Endothelial cell of umbilical vein (primary cell): Measurements from ENCODE around the gene YAP1. TPM values are rescaled to one million over a fixed set of nuclear protein-coding genes. Genes with fewer than 3 reads are reported as not detected.

Source experiments
- BruUV-seq: library from RNA; stranded (reverse); fragments of 400-500 nt; replicated peaks from 2 replicates; lab custom pipeline; 2021; lab: Mats Ljungman, UMichigan
- CTCF ChIA-PET: fragments of 300-600, 350-600 bp; sonication (Branson Sonifier 250); formaldehyde crosslinking; loops from one replicate; lab custom pipeline; 2021; ENCODE audit warnings: antibody characterized with exemption, inconsistent platforms; lab: Charles Lee
- POLR2A ChIA-PET: fragments of 300-600, 350-600 bp; sonication (Branson Sonifier 250); formaldehyde crosslinking; loops from one replicate; lab custom pipeline; 2021; ENCODE audit warnings: antibody characterized with exemption, inconsistent platforms; lab: Charles Lee
- DNase-seq: peaks from one replicate; pipeline ENCODE4 v3.0.0-alpha.2; 2011; ENCODE audit warnings: low read depth, low spot score
- FAIRE-seq: peaks from 2 replicates; lab custom pipeline; 2011; peaks lifted over from hg19 to GRCh38; lab: Jason Lieb, UNC
- H2AFZ ChIP-seq: 2 replicates; pipeline ENCODE4 v1.6.0; 2012; ENCODE audit warnings: low read depth, low read length, control low read depth, inconsistent platforms
- H3K27ac ChIP-seq: 2 replicates; pipeline ENCODE4 v1.5.1; 2011; ENCODE audit warnings: low read depth, mild to moderate bottlenecking, control low read depth, low read length, moderate library complexity; ENCODE audit not compliant: insufficient read depth
- H3K27me3 ChIP-seq, 2 experiments: 2 replicates each; pipeline versions ENCODE4 v1.6.0 to v1.6.1; 2011; ENCODE audit warnings: low read length in 2 of 2, mixed read lengths in 1 of 2; ENCODE audit not compliant: control insufficient read depth in 2 of 2, insufficient read depth in 2 of 2
- H3K36me3 ChIP-seq, 2 experiments: 2 replicates in 1 of 2; 3 replicates in 1 of 2; pipeline ENCODE4 v1.5.1; 2011; ENCODE audit warnings: low read length in 2 of 2, mild to moderate bottlenecking in 1 of 2, moderate library complexity in 1 of 2; ENCODE audit not compliant: control insufficient read depth in 2 of 2, insufficient read depth in 2 of 2; ENCODE audit errors: extremely low read depth in 1 of 2
- H3K4me1 ChIP-seq: 3 replicates; pipeline ENCODE4 v1.5.1; 2011; ENCODE audit warnings: mild to moderate bottlenecking, low read length; ENCODE audit not compliant: control insufficient read depth, insufficient read depth; ENCODE audit errors: extremely low read depth
- H3K4me2 ChIP-seq: 2 replicates; pipeline ENCODE4 v1.6.1; 2011; ENCODE audit warnings: low read length, control low read depth, mixed read lengths; ENCODE audit not compliant: insufficient read depth
- H3K4me3 ChIP-seq, 3 experiments: fragments of 200-600 bp in 1 of 3; sonication (generic), shearing (Covaris generic) in 1 of 3; replicated peaks in 1 of 3; 2 replicates each; pipeline ENCODE4 v1.5.1; 2011 to 2016; ENCODE audit warnings: control low read depth in 3 of 3, low read length in 3 of 3, mild to moderate bottlenecking in 2 of 3, inconsistent platforms in 1 of 3, low read depth in 1 of 3, moderate library complexity in 1 of 3; ENCODE audit not compliant: insufficient read depth in 1 of 3
- H3K79me2 ChIP-seq: 2 replicates; pipeline ENCODE4 v1.6.0; 2012; ENCODE audit warnings: low read length, inconsistent platforms; ENCODE audit not compliant: control insufficient read depth, insufficient read depth
- H3K9ac ChIP-seq: replicated peaks from 2 replicates; pipeline ENCODE3; 2011; ENCODE audit warnings: low read length, control low read depth; ENCODE audit not compliant: insufficient read depth; ENCODE audit errors: extremely low read depth
- H3K9me1 ChIP-seq: replicated peaks from 3 replicates; pipeline ENCODE4 v1.6.0; 2011; ENCODE audit warnings: mild to moderate bottlenecking, low read length; ENCODE audit not compliant: control insufficient read depth, insufficient read depth; ENCODE audit errors: extremely low read depth
- H3K9me3 ChIP-seq: replicated peaks from 2 replicates; pipeline ENCODE4 v1.5.1; 2012; ENCODE audit warnings: low read length, inconsistent platforms; ENCODE audit not compliant: control insufficient read depth, insufficient read depth
- H4K20me1 ChIP-seq: replicated peaks from 2 replicates; pipeline ENCODE3; 2011; ENCODE audit warnings: mild to moderate bottlenecking, low read length; ENCODE audit not compliant: control insufficient read depth, insufficient read depth; ENCODE audit errors: extremely low read depth
- EZH2 ChIP-seq: IDR thresholded peaks from 2 replicates; pipeline ENCODE4 v1.6.1; 2012; ENCODE audit warnings: borderline replicate concordance, low read depth, mild to moderate bottlenecking, moderate library complexity, low read length, inconsistent platforms; ENCODE audit not compliant: severe bottlenecking
- FOS ChIP-seq: IDR thresholded peaks from 2 replicates; pipeline ENCODE4 v1.6.1; 2011; ENCODE audit warnings: mild to moderate bottlenecking, low read length, moderate library complexity, borderline replicate concordance; ENCODE audit not compliant: insufficient read depth
- GATA2 ChIP-seq: IDR thresholded peaks from 2 replicates; pipeline ENCODE4 v1.7.0; 2011; ENCODE audit warnings: low read depth, mild to moderate bottlenecking, moderate library complexity, mixed read lengths, low read length; ENCODE audit not compliant: insufficient read length, insufficient read depth
- JUN ChIP-seq: IDR thresholded peaks from 2 replicates; pipeline ENCODE4 v1.6.1; 2011; ENCODE audit warnings: borderline replicate concordance, low read depth; ENCODE audit not compliant: insufficient read length, insufficient read depth
- MYC ChIP-seq: IDR thresholded peaks from one replicate; pipeline ENCODE4 v1.6.1; 2011; ENCODE audit warnings: mild to moderate bottlenecking, low read depth, low read length
- POLR2A ChIP-seq: IDR thresholded peaks from 2 replicates; pipeline ENCODE4 v1.6.1; 2012; ENCODE audit warnings: low read depth, mild to moderate bottlenecking, control low read depth, low read length
- POLR2AphosphoS5 ChIP-seq: IDR thresholded peaks from 2 replicates; pipeline ENCODE4 v1.6.1; 2012; ENCODE audit warnings: low read depth, mild to moderate bottlenecking, control low read depth, low read length, moderate library complexity; ENCODE audit not compliant: insufficient read depth
- dilution Hi-C: fragments of 300-500 bp; cut with MboI; formaldehyde crosslinking; loops from one replicate; pipeline ENCODE4 v1.15.0; 2019; ENCODE audit warnings: low sequenced_read_pairs; ENCODE audit not compliant: extremely low pct_ligation_motif_present
- intact Hi-C: fragments of 100-400 bp; cut with micrococcal nuclease; formaldehyde crosslinking; loops from one replicate; pipeline ENCODE4 v1.10.0; 2022
- polyA plus RNA-seq, 4 experiments: library from polyadenylated mRNA; depleted of rRNA in 3 of 4; stranded (reverse) in 3 of 4; unstranded in 1 of 4; fragments of >200 nt; gene quantifications; 2 replicates each; pipeline versions ENCODE4 v1.2.1 to v1.2.3, GENCODE V29; 2011 to 2012; ENCODE audit warnings: missing spikeins in 1 of 4
- total RNA-seq: library from RNA; stranded (reverse); gene quantifications from 2 replicates; pipeline ENCODE4 v1.2.3, GENCODE V29; 2021
- TF ChIP-seq, protein P1 (sequence below): IDR thresholded peaks from 2 replicates; pipeline ENCODE4 v1.6.1; 2011; ENCODE audit not compliant: insufficient read depth, insufficient read length
- TF ChIP-seq, protein P2 (sequence below), 2 donors: IDR thresholded peaks; 1 replicate in 1 of 2; 2 replicates in 1 of 2; pipeline ENCODE4 v1.5.1; 2011; ENCODE audit warnings: low read length in 2 of 2, mild to moderate bottlenecking in 2 of 2, moderate library complexity in 2 of 2, control low read depth in 1 of 2, inconsistent platforms in 1 of 2, low read depth in 1 of 2; ENCODE audit not compliant: insufficient read depth in 1 of 2; ENCODE audit errors: extremely low read depth in 1 of 2

YAP1 gene
- total and polyA plus RNA-seq, 2 donors (not counting 3 experiments of a cell fraction or from before 2014, with no cell fraction given): 32.6 to 48.9 TPM

DNA sequence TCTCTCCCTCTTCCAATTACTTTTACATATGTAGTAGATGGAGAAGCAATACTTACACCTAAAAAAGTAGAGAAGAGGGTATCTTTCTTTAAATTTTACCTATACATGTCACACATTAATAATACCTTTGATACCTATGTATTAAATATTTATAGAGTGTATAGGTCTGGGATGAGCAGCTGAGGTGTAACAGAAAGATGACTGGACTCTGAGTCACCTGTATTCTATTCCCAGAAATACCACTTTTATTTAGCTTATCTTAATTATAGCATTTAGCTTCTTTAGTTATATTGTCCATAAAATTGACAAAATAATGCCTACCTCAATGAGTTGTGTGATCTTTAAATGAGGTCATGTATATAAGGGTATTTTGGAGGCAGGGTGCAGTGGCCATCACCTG lies 30.6 kb upstream of the YAP1 start:
- H3K9ac ChIP-seq: no peak overlapping the region
- no peaks in the 10 kb centered on the region for H3K36me3 ChIP-seq
- DNase-seq: no peak
- H3K27me3 ChIP-seq: peaks cover 0 to 4% of the 10 kb centered on the region in 2 experiments
- H3K9me3 ChIP-seq: no peaks in the 10 kb centered on the region
- no peak for FAIRE-seq
- TF ChIP-seq, protein P1, sequence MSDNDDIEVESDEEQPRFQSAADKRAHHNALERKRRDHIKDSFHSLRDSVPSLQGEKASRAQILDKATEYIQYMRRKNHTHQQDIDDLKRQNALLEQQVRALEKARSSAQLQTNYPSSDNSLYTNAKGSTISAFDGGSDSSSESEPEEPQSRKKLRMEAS: no peak
- TF ChIP-seq POLR2A (no peak), JUN (no peak), EZH2 (no peak), FOS (no peak), GATA2 (no peak), POLR2AphosphoS5 (no peak), MYC (no peak)
- TF ChIP-seq, protein P2, sequence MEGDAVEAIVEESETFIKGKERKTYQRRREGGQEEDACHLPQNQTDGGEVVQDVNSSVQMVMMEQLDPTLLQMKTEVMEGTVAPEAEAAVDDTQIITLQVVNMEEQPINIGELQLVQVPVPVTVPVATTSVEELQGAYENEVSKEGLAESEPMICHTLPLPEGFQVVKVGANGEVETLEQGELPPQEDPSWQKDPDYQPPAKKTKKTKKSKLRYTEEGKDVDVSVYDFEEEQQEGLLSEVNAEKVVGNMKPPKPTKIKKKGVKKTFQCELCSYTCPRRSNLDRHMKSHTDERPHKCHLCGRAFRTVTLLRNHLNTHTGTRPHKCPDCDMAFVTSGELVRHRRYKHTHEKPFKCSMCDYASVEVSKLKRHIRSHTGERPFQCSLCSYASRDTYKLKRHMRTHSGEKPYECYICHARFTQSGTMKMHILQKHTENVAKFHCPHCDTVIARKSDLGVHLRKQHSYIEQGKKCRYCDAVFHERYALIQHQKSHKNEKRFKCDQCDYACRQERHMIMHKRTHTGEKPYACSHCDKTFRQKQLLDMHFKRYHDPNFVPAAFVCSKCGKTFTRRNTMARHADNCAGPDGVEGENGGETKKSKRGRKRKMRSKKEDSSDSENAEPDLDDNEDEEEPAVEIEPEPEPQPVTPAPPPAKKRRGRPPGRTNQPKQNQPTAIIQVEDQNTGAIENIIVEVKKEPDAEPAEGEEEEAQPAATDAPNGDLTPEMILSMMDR (IDR thresholded peaks at IDR 0.05; ENCODE audit: extremely low read depth in 1 of 2, insufficient read depth in 1 of 2, low read depth in 1 of 2, low read length in 2 of 2): no peak
- BruUV-seq: no TSS peak
- POLR2A ChIA-PET: no interaction called here
- H3K4me3 ChIP-seq: no peak overlapping the region
- no peaks in the 10 kb centered on the region for H3K4me1 ChIP-seq
- intact Hi-C loops (no loop called here), dilution Hi-C loops (no loop called here)
- no peaks in the 10 kb centered on the region for H3K79me2 ChIP-seq
- H2AFZ ChIP-seq: no peak overlapping the region
- no peaks in the 10 kb centered on the region for H4K20me1 ChIP-seq
- no peak overlapping the region for H3K4me2 ChIP-seq
- H3K9me1 ChIP-seq: no peaks in the 10 kb centered on the region
- CTCF ChIA-PET: interaction anchor here (1.0 kb wide), 1 partner anchor 12 kb away, joined by 3 read pairs; no protein-coding TSS in a partner anchor
- no peak overlapping the region for H3K27ac ChIP-seq
